H1 (cell line): ENCODE data around the gene ITGB5. TPM values are rescaled to one million over a fixed set of nuclear protein-coding genes. Genes with fewer than 3 reads are reported as not detected.

ENCODE experiments used
- CTCF ChIA-PET: fragments of 300-600 bp; sonication (Branson Sonifier 250); formaldehyde crosslinking; loops from one replicate; lab custom pipeline; 2021; ENCODE audit not compliant: partially characterized antibody; lab: Charles Lee
- POLR2A ChIA-PET: fragments of 300-600 bp; sonication (Branson Sonifier 250); formaldehyde crosslinking; loops from one replicate; lab custom pipeline; 2021; ENCODE audit warnings: inconsistent platforms; ENCODE audit not compliant: partially characterized antibody; lab: Charles Lee
- DNase-seq, 2 experiments: peaks; one replicate each; pipeline versions ENCODE4 v3.0.0 to v3.0.0-alpha.2; 2010 to 2022; ENCODE audit warnings: low spot score in 2 of 2, low read depth in 1 of 2, mixed read lengths in 1 of 2
- FAIRE-seq: peaks from 2 replicates; lab custom pipeline; 2011; peaks lifted over from hg19 to GRCh38; lab: Jason Lieb, UNC
- H2AFZ ChIP-seq: 2 replicates; pipeline ENCODE4 v1.8.1; 2012; ENCODE audit warnings: low read length, inconsistent platforms
- H2AK5ac ChIP-seq: 2 replicates; pipeline ENCODE4 v1.6.1; 2013; ENCODE audit warnings: low read depth, low read length
- H2BK120ac ChIP-seq: replicated peaks from 2 replicates; pipeline ENCODE3; 2013; ENCODE audit warnings: low read depth, low read length, inconsistent platforms
- H2BK12ac ChIP-seq: 2 replicates; pipeline ENCODE4 v1.6.1; 2013; ENCODE audit warnings: low read depth, low read length
- H2BK15ac ChIP-seq: 2 replicates; pipeline ENCODE4 v1.6.1; 2013; ENCODE audit warnings: low read length
- H2BK20ac ChIP-seq: 2 replicates; pipeline ENCODE4 v1.6.1; 2013; ENCODE audit warnings: low read length
- H2BK5ac ChIP-seq: 2 replicates; pipeline ENCODE4 v1.6.1; 2013; ENCODE audit warnings: low read depth, low read length
- H3K14ac ChIP-seq: 2 replicates; pipeline ENCODE4 v1.6.1; 2013; ENCODE audit warnings: inconsistent platforms; ENCODE audit not compliant: insufficient read length
- H3K18ac ChIP-seq: 2 replicates; pipeline ENCODE4 v1.6.1; 2013; ENCODE audit warnings: low read length; ENCODE audit errors: extremely low read depth
- H3K23ac ChIP-seq: 2 replicates; pipeline ENCODE4 v1.6.1; 2013; ENCODE audit warnings: inconsistent platforms; ENCODE audit not compliant: insufficient read length
- H3K23me2 ChIP-seq: 2 replicates; pipeline ENCODE4 v1.6.1; 2013; ENCODE audit warnings: low read depth, low read length
- H3K27ac ChIP-seq: 2 replicates; pipeline ENCODE4 v1.6.1; 2011; ENCODE audit warnings: low read depth, low read length, inconsistent platforms
- H3K27me3 ChIP-seq, 4 experiments: replicated peaks in 1 of 4; 1 replicate in 1 of 4; 2 replicates in 3 of 4; pipeline versions ENCODE4 v1.6.1 to v1.8.1; 2011 to 2013; ENCODE audit warnings: low read length in 3 of 4, mild to moderate bottlenecking in 3 of 4, inconsistent platforms in 2 of 4, mixed read lengths in 2 of 4, moderate library complexity in 1 of 4; ENCODE audit not compliant: control insufficient read depth in 3 of 4, insufficient read depth in 3 of 4; ENCODE audit errors: extremely low read depth in 1 of 4
- H3K36me3 ChIP-seq, 4 experiments: 2 replicates each; pipeline versions ENCODE4 v1.6.1 to v1.8.1; 2011 to 2013; ENCODE audit warnings: mild to moderate bottlenecking in 4 of 4, low read length in 3 of 4, moderate library complexity in 2 of 4, control low read depth in 1 of 4, inconsistent platforms in 1 of 4; ENCODE audit not compliant: insufficient read depth in 4 of 4, control insufficient read depth in 2 of 4
- H3K4ac ChIP-seq: replicated peaks from 2 replicates; pipeline ENCODE3; 2013; ENCODE audit warnings: low read length, low read depth, mixed read lengths, inconsistent platforms; ENCODE audit not compliant: insufficient read length
- H3K4me1 ChIP-seq, 4 experiments: replicated peaks in 1 of 4; 1 replicate in 1 of 4; 2 replicates in 3 of 4; pipeline versions ENCODE4 v1.6.1 to v1.8.1; 2011 to 2013; ENCODE audit warnings: low read length in 3 of 4, inconsistent platforms in 2 of 4, mixed read lengths in 1 of 4; ENCODE audit not compliant: insufficient read depth in 4 of 4, control insufficient read depth in 3 of 4
- H3K4me2 ChIP-seq, 2 experiments: 2 replicates each; pipeline versions ENCODE4 v1.6.1 to v1.8.1; 2011 to 2013; ENCODE audit warnings: low read depth in 2 of 2, low read length in 2 of 2, control low read depth in 1 of 2, inconsistent platforms in 1 of 2, mild to moderate bottlenecking in 1 of 2; ENCODE audit not compliant: insufficient read depth in 1 of 2
- H3K4me3 ChIP-seq, 4 experiments: fragments of 200-600, 300-600 bp in 1 of 4; sonication (generic), shearing (Covaris generic), sonication (Bioruptor Twin) in 1 of 4; 2 replicates each; pipeline versions ENCODE4 v1.5.1 to v1.8.1; 2011 to 2016; ENCODE audit warnings: low read length in 4 of 4, low read depth in 3 of 4, control low read depth in 2 of 4, inconsistent platforms in 2 of 4, mild to moderate bottlenecking in 2 of 4, mixed read lengths in 1 of 4, moderate library complexity in 1 of 4; ENCODE audit not compliant: insufficient read depth in 2 of 4; ENCODE audit errors: extremely low read depth in 1 of 4
- H3K56ac ChIP-seq: replicated peaks from 2 replicates; pipeline ENCODE3; 2013; ENCODE audit warnings: low read depth, mild to moderate bottlenecking, mixed read lengths, low read length, inconsistent platforms; ENCODE audit not compliant: insufficient read length
- H3K79me1 ChIP-seq: 2 replicates; pipeline ENCODE4 v1.6.1; 2013; ENCODE audit warnings: low read depth, low read length, control low read depth
- H3K79me2 ChIP-seq, 2 experiments: 2 replicates each; pipeline versions ENCODE4 v1.6.1 to v1.8.1; 2012 to 2013; ENCODE audit warnings: low read length in 2 of 2, mild to moderate bottlenecking in 2 of 2, inconsistent platforms in 1 of 2; ENCODE audit not compliant: insufficient read depth in 2 of 2, control insufficient read depth in 1 of 2
- H3K9ac ChIP-seq, 4 experiments: replicated peaks in 1 of 4; 1 replicate in 1 of 4; 2 replicates in 3 of 4; pipeline versions ENCODE4 v1.6.1 to v1.8.1; 2011 to 2013; ENCODE audit warnings: low read depth in 3 of 4, low read length in 3 of 4, control low read depth in 2 of 4, mild to moderate bottlenecking in 2 of 4, moderate library complexity in 2 of 4, inconsistent platforms in 1 of 4; ENCODE audit errors: extremely low read depth in 1 of 4
- H3K9me3 ChIP-seq, 2 experiments: 2 replicates each; pipeline versions ENCODE4 v1.6.1 to v1.8.1; 2012 to 2013; ENCODE audit warnings: mild to moderate bottlenecking in 2 of 2, moderate library complexity in 2 of 2, control low read depth in 1 of 2, inconsistent platforms in 1 of 2, low read depth in 1 of 2, low read length in 1 of 2, mixed read lengths in 1 of 2; ENCODE audit not compliant: insufficient read depth in 2 of 2
- H4K20me1 ChIP-seq, 2 experiments: replicated peaks in 1 of 2; 2 replicates each; pipeline versions ENCODE3 to v1.8.1; 2011 to 2013; ENCODE audit warnings: inconsistent platforms in 2 of 2, low read length in 2 of 2, mild to moderate bottlenecking in 1 of 2; ENCODE audit not compliant: insufficient read depth in 2 of 2, control insufficient read depth in 1 of 2
- H4K5ac ChIP-seq: 2 replicates; pipeline ENCODE4 v1.6.1; 2013; ENCODE audit warnings: low read length, low read depth, mixed read lengths, inconsistent platforms; ENCODE audit not compliant: insufficient read length
- H4K8ac ChIP-seq: 2 replicates; pipeline ENCODE4 v1.8.0; 2013; ENCODE audit warnings: mild to moderate bottlenecking, moderate library complexity, low read length, inconsistent platforms; ENCODE audit not compliant: insufficient read depth; ENCODE audit errors: extremely low read depth
- H4K91ac ChIP-seq: replicated peaks from 2 replicates; pipeline ENCODE3; 2013; ENCODE audit warnings: low read length, mixed read lengths, inconsistent platforms; ENCODE audit not compliant: insufficient read length
- WGBS, 2 experiments: shearing (Covaris generic) in 1 of 2; methylation state at CpG; one replicate each; pipeline versions ENCODE4 v1.1.6 to v1.1.7; 2013 to 2015; ENCODE audit warnings: low lambda C conversion rate in 2 of 2, mixed read lengths in 2 of 2, inconsistent platforms in 1 of 2, low coverage in 1 of 2, missing lambda C conversion rate in 1 of 2; ENCODE audit not compliant: insufficient replicate concordance in 2 of 2, insufficient coverage in 1 of 2, insufficient read length in 1 of 2; ENCODE audit errors: extremely low coverage in 1 of 2, missing lambda C conversion rate in 1 of 2; 5-methylcytosine and 5-hydroxymethylcytosine counted together
- polyA plus RNA-seq, 7 experiments: library from polyadenylated mRNA; depleted of rRNA in 3 of 7; stranded (reverse) in 5 of 7; unstranded in 2 of 7; fragments of >200 nt in 5 of 7; fragments of 200-250 nt in 2 of 7; gene quantifications; 1 replicate in 5 of 7; 2 replicates in 1 of 7; 4 replicates in 1 of 7; pipeline versions ENCODE4 v1.2.1 to v1.2.3, GENCODE V29; 2011 to 2013; ENCODE audit warnings: missing spikeins in 2 of 7, mixed read lengths in 2 of 7
- total RNA-seq: library from RNA; stranded (reverse); fragmentation: NEBNext Ultra II Directional; extraction: Animal tissue kit (Norgen Biotek cat#: 25700); gene quantifications from 2 replicates; pipeline ENCODE4 v1.2.1, GENCODE V29; 2021

ITGB5 gene
- total and polyA plus RNA-seq, 2 of the 8 experiments (the other 6 are each of a cell fraction or from before 2014, with no cell fraction given): 101 to 268 TPM

DNA sequence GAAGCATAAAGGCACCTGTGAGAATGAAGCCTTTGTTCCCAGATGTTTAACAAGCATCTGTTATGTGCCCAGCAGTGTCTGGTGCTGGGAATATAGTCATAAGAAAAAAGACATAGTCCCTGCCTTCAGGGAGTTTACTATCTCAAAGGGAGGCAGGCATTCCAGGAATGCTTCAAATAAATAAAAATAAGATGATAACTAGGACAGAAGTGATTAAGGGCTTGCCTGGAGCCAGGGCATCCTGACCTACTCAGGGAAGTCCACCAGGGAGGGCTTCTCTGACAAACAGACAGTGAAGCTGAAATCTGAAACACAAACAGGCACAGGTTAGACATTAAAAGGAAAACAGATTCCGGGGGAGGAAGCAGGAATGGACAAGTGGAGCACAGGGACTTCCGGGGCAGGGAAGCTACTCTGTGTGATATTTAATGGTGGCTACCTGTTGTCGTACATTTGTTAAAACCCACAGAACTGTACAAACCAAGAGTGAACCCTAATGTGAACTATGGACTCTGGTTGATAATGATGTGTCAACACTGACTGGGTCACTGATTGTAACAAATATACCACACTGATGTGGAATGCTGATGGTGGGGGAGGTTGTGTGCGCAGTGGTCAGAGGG, 53.3 kb downstream of the ITGB5 start:
- 89% methylated on average over 4 of the region's 4 CpGs; no CpG with 5 or more reads in 1 of the 2 experiments for WGBS, 2 experiments
- Histone ChIP-seq H3K79me2 (no peaks in the 10 kb centered on the region), H4K91ac (no peak overlapping the region), H4K8ac (no peak overlapping the region), H3K79me1 (no peaks in the 10 kb centered on the region; the same call in 1 of the 2 replicates), H2BK12ac (0 out of 2 replicates have a peak overlapping the region, but pooled peaks have one; percentile 6), H2BK120ac (no peak overlapping the region), H3K27ac (no peak overlapping the region), H3K4me1 (peaks cover 12 to 23% (median 14%) of the 10 kb centered on the region in 4 experiments), H2AFZ (no peak overlapping the region), H3K56ac (no peak overlapping the region), H3K9ac (no peak overlapping the region), H3K36me3 (peaks cover 0 to 5% (median 2%) of the 10 kb centered on the region in 4 experiments; a peak in 2 of 8 replicates), H2BK20ac (no peak overlapping the region), H3K9me3 (no peaks in the 10 kb centered on the region), H3K27me3 (no peaks in the 10 kb centered on the region), H2BK5ac (no peak overlapping the region; the same call in 1 of the 2 replicates), H3K4ac (peak overlapping the region; percentile 8), H3K23me2 (no peaks in the 10 kb centered on the region), H3K14ac (no peak overlapping the region), H3K4me2 (no peak overlapping the region), H2BK15ac (no peak overlapping the region; the same call in 1 of the 2 replicates), H4K5ac (no peak overlapping the region), H3K23ac (no peak overlapping the region), H3K18ac (peak overlapping the region; percentile 13; the same call in 1 of the 2 replicates), H2AK5ac (no peak overlapping the region; the same call in 1 of the 2 replicates), H3K4me3 (no peak overlapping the region), H4K20me1 (no peaks in the 10 kb centered on the region)
- ChIA-PET CTCF (interaction anchor here (0.7 to 1.4 kb wide), 2 partner anchors 11 to 55 kb away, joined by 3 to 4 read pairs; no protein-coding TSS in a partner anchor), POLR2A (no interaction called here)
- no peak for DNase-seq
- no peak for FAIRE-seq
